K562 (cell line): Measurements from ENCODE around the gene GRIK3. TPM values are rescaled to one million over a fixed set of nuclear protein-coding genes. Genes with fewer than 3 reads are reported as not detected.

Experiments used
- ATAC-seq: fragments of 200-7000 bp; cut with Tn5 transposase; 3 replicates; pipeline ENCODE4 v1.9.1; 2020; ENCODE audit warnings: moderate library complexity
- BruUV-seq: library from RNA; stranded (reverse); fragments of 400-500 nt; replicated peaks from 2 replicates; lab custom pipeline; 2021; lab: Mats Ljungman, UMichigan
- CTCF ChIA-PET: fragments of 300-600 bp; formaldehyde crosslinking; extraction: SDS; loops from one replicate; lab custom pipeline; 2021; ENCODE audit warnings: low intra/inter-chr PET ratio; lab: Yijun Ruan, JAX
- POLR2A ChIA-PET: fragments of 300-600, 350-650 bp; sonication (Branson Sonifier 250); formaldehyde crosslinking; extraction: SDS; loops from one replicate; lab custom pipeline; 2021; ENCODE audit warnings: antibody characterized with exemption, inconsistent platforms; lab: Yijun Ruan, JAX
- DNase-seq, 4 experiments: peaks; one replicate each; pipeline versions ENCODE4 v3.0.0 to v3.0.0-alpha.2; 2011 to 2018; ENCODE audit warnings: low spot score in 3 of 4, mixed read lengths in 3 of 4; ENCODE audit errors: extremely low read depth in 1 of 4
- FAIRE-seq: peaks from 2 replicates; lab custom pipeline; 2011; peaks lifted over from hg19 to GRCh38; lab: Jason Lieb, UNC
- H2AFZ ChIP-seq: 2 replicates; pipeline ENCODE4 v1.6.0; 2011; ENCODE audit warnings: low read depth, low read length, control low read depth, inconsistent platforms
- H3K27ac ChIP-seq: fragments of 200-600 bp; 3 replicates; pipeline ENCODE4 v1.8.0; 2011; ENCODE audit warnings: low read depth, mild to moderate bottlenecking, control low read depth, inconsistent platforms, low read length, moderate library complexity, mixed read lengths; ENCODE audit errors: extremely low read depth
- H3K27me3 ChIP-seq, 2 experiments: fragments of 300-600 bp in 1 of 2; 2 replicates in 1 of 2; 3 replicates in 1 of 2; pipeline versions ENCODE4 v1.6.0 to v1.8.0; 2011; ENCODE audit warnings: inconsistent platforms in 2 of 2, low read length in 2 of 2, mild to moderate bottlenecking in 1 of 2, mixed read lengths in 1 of 2, moderate library complexity in 1 of 2; ENCODE audit not compliant: control insufficient read depth in 2 of 2, insufficient read depth in 2 of 2
- H3K36me3 ChIP-seq: fragments of 300-600 bp; 3 replicates; pipeline ENCODE4 v1.8.0; 2011; ENCODE audit warnings: mild to moderate bottlenecking, low read length, inconsistent platforms; ENCODE audit not compliant: control insufficient read depth, insufficient read depth
- H3K4me1 ChIP-seq, 2 experiments: fragments of 200-600 bp in 1 of 2; replicated peaks in 1 of 2; 2 replicates in 1 of 2; 3 replicates in 1 of 2; pipeline versions ENCODE4 v1.5.1 to v1.8.0; 2011; ENCODE audit warnings: inconsistent platforms in 2 of 2, low read length in 2 of 2, mild to moderate bottlenecking in 1 of 2, mixed read lengths in 1 of 2, moderate library complexity in 1 of 2; ENCODE audit not compliant: control insufficient read depth in 2 of 2, insufficient read depth in 2 of 2
- H3K4me2 ChIP-seq: 2 replicates; pipeline ENCODE4 v1.6.1; 2011; ENCODE audit warnings: low read length, control low read depth, inconsistent platforms, mixed read lengths; ENCODE audit not compliant: insufficient read depth
- H3K4me3 ChIP-seq: fragments of 200-600 bp; sonication (generic), shearing (Covaris generic); 2 replicates; pipeline ENCODE4 v1.5.1; 2016; ENCODE audit warnings: control low read depth, inconsistent platforms
- H3K79me2 ChIP-seq: fragments of 200-600 bp; 3 replicates; pipeline ENCODE4 v1.8.0; 2011; ENCODE audit warnings: low read length, inconsistent platforms; ENCODE audit not compliant: control insufficient read depth, insufficient read depth
- H3K9ac ChIP-seq, 2 experiments: 2 replicates each; pipeline versions ENCODE4 v1.6.0 to v1.6.1; 2011; ENCODE audit warnings: low read depth in 2 of 2, low read length in 2 of 2, control low read depth in 1 of 2, inconsistent platforms in 1 of 2, mild to moderate bottlenecking in 1 of 2, mixed read lengths in 1 of 2; ENCODE audit not compliant: insufficient read depth in 1 of 2
- H3K9me1 ChIP-seq: one replicate; pipeline ENCODE4 v1.6.0; 2011; ENCODE audit warnings: inconsistent platforms, mild to moderate bottlenecking, low read length, moderate library complexity; ENCODE audit not compliant: control insufficient read depth, insufficient read depth
- H3K9me3 ChIP-seq: replicated peaks from 2 replicates; pipeline ENCODE4 v1.5.1; 2011; ENCODE audit warnings: low read depth, low read length, inconsistent platforms; ENCODE audit not compliant: control insufficient read depth, insufficient read depth
- H4K20me1 ChIP-seq: replicated peaks from 2 replicates; pipeline ENCODE4 v1.6.1; 2011; ENCODE audit warnings: low read length, inconsistent platforms, mixed read lengths; ENCODE audit not compliant: control insufficient read depth, insufficient read depth
- EGR1 ChIP-seq: fragments of 450-650 bp; conservative IDR thresholded peaks from 2 replicates; pipeline ENCODE4 v1.6.1; 2017; ENCODE audit warnings: mild to moderate bottlenecking
- ZNF277 ChIP-seq: fragments of 250-450 bp; sonication (Bioruptor Pico); IDR thresholded peaks from 2 replicates; pipeline ENCODE4 v1.8.0; 2022; ENCODE audit warnings: inconsistent platforms, mild to moderate bottlenecking, moderate library complexity, borderline replicate concordance
- WGBS: fragments of 100-300 bp; shearing (Covaris generic); methylation state at CpG from one replicate; pipeline ENCODE4 v1.1.6; 2016; ENCODE audit warnings: low coverage, mixed read lengths; ENCODE audit not compliant: insufficient coverage; ENCODE audit errors: missing lambda C conversion rate; 5-methylcytosine and 5-hydroxymethylcytosine counted together
- in situ Hi-C: fragments of 300-500 bp; cut with MboI; formaldehyde crosslinking; loops from 4 replicates; pipeline ENCODE4 v1.15.0; 2018; ENCODE audit warnings: inconsistent platforms, mixed read lengths
- intact Hi-C: fragments of 100-400 bp; cut with micrococcal nuclease; formaldehyde crosslinking; loops from 2 replicates; pipeline ENCODE4 v1.14.2; 2022
- polyA plus RNA-seq, 8 experiments: library from polyadenylated mRNA; depleted of rRNA in 4 of 8; stranded (reverse) in 5 of 8; unstranded in 3 of 8; fragments of >200 nt; fragmentation: Nextera tagmentation in 2 of 8; fragmentation: Illumina TruSeq in 1 of 8; extraction: Ambion mirVana in 2 of 8; extraction: Trizol in 1 of 8; gene quantifications; 2 replicates each; pipeline versions ENCODE4 v1.2.1 to v1.2.3, GENCODE V29; 2011 to 2014; ENCODE audit warnings: inconsistent platforms in 1 of 8, missing spikeins in 1 of 8
- total RNA-seq, 7 experiments: library from RNA; depleted of rRNA in 6 of 7; stranded (reverse); fragments of >200 nt in 6 of 7; fragmentation: Illumina TruSeq in 2 of 7; extraction: Trizol in 2 of 7; gene quantifications; 2 replicates each; pipeline versions ENCODE4 v1.2.1 to v1.2.3, GENCODE V29; 2011 to 2021; ENCODE audit warnings: low replicate concordance in 1 of 7

The GRIK3 gene
- total and polyA plus RNA-seq, 9 of the 15 experiments (the other 6 are each of a cell fraction or from before 2014, with no cell fraction given), result not detected

DNA sequence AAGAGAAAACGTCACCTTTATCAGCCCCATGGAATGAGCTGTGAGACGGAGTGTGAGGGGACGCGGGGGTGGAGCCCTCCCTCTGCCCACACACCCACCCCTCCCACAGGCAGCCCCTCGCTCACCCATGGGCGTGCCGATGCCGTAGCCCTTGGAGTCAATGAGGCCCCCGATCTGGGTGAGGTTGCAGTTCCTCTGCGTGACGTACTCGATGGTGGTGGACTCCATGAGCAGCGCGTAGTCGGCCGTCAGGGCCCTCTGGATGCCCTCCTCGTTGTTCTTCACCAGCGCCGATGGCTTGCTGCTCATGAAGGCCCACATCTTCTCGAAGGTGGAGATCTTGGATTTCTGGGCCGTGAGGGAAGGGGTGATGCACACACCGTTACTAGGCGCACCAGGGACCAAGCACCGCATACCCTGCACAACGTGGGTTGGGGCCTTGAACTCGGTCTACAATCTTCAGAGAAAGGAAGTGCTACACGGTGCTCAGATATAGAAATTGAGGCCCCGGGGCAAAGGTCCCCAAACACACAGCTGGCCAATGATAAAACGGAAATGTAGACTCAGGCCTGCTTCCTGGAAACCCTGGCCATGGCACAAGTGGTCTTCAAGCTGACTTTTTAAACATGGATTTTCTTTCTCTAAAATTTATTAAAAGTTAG, 228.2 kb downstream of the GRIK3 start:
- in situ Hi-C loops (no loop called here), intact Hi-C loops (no loop called here)
- WGBS, result 5% methylated on average over 25 of the region's 29 CpGs
- TF ChIP-seq ZNF277 (no peak), EGR1 (peak; percentile 18; the same call in 1 of the 2 replicates)
- H2AFZ ChIP-seq, result no peak overlapping the region
- no peak; the same call in 2 of the 3 replicates for ATAC-seq
- no TSS peak for BruUV-seq
- H3K27me3 ChIP-seq, result peaks cover 27 to 45% of the 10 kb centered on the region in 2 experiments
- no peak overlapping the region for H3K4me2 ChIP-seq
- peaks cover 0 to 3% of the 10 kb centered on the region in 2 experiments; a peak in 1 of 5 replicates for H3K4me1 ChIP-seq
- no peaks in the 10 kb centered on the region for H3K9me3 ChIP-seq
- POLR2A ChIA-PET, result interaction anchor here (0.6 kb wide), 2 partner anchors 74 to 409 kb away, joined by 3 read pairs; no protein-coding TSS in a partner anchor
- no peak overlapping the region for H3K9ac ChIP-seq
- no peak for FAIRE-seq
- no peaks in the 10 kb centered on the region for H3K9me1 ChIP-seq
- CTCF ChIA-PET, result no interaction called here
- H3K36me3 ChIP-seq, result no peaks in the 10 kb centered on the region
- H3K27ac ChIP-seq, result no peak overlapping the region
- H4K20me1 ChIP-seq, result peaks cover 8% of the 10 kb centered on the region; the same call in 1 of the 2 replicates
- no peak overlapping the region for H3K4me3 ChIP-seq
- DNase-seq, result peak in 1 of 4 experiments; percentile 14
- H3K79me2 ChIP-seq, result no peaks in the 10 kb centered on the region
